Esophagus muscularis mucosa (tissue), 4 donors: ENCODE data around the gene DSCAM. TPM values are rescaled to one million over a fixed set of nuclear protein-coding genes. Genes with fewer than 3 reads are reported as not detected.

Experiments
- DNase-seq: peaks from one replicate; pipeline ENCODE4 v3.0.0-alpha.2; 2017; ENCODE audit errors: extremely low spot score
- H3K27ac ChIP-seq, 4 donors: fragments of 200-600 bp; sonication (generic); replicated peaks in 1 of 4; 1 replicate in 3 of 4; 2 replicates in 1 of 4; pipeline ENCODE4 v1.5.1; 2016 to 2019; ENCODE audit warnings: mild to moderate bottlenecking in 1 of 4
- H3K27me3 ChIP-seq, 4 donors: fragments of 200-600 bp; sonication (generic); one replicate each; pipeline versions ENCODE4 v1.5.1 to v1.6.0; 2016 to 2019
- H3K36me3 ChIP-seq, 4 donors: fragments of 200-600 bp; sonication (generic); one replicate each; pipeline ENCODE4 v1.5.1; 2016 to 2019
- H3K4me1 ChIP-seq, 4 donors: fragments of 200-600 bp; sonication (generic); one replicate each; pipeline ENCODE4 v1.5.1; 2016 to 2019
- H3K4me3 ChIP-seq, 4 donors: fragments of 200-600 bp; sonication (generic); 1 replicate in 2 of 4; 2 replicates in 2 of 4; pipeline ENCODE4 v1.5.1; 2016 to 2019; ENCODE audit warnings: mild to moderate bottlenecking in 4 of 4, moderate library complexity in 1 of 4
- H3K9me3 ChIP-seq, 4 donors: fragments of 200-600 bp; sonication (generic); 1 replicate in 3 of 4; 2 replicates in 1 of 4; pipeline ENCODE4 v1.5.1; 2016 to 2019
- EP300 ChIP-seq: sonication (generic); formaldehyde crosslinking; IDR thresholded peaks from one replicate; pipeline ENCODE4 v1.6.1; 2017; ENCODE audit warnings: antibody characterized with exemption
- POLR2A ChIP-seq: fragments of 450-650 bp; IDR thresholded peaks from one replicate; pipeline ENCODE4 v1.6.1; 2017; ENCODE audit warnings: antibody characterized with exemption, moderate library complexity, mild to moderate bottlenecking, low read depth
- POLR2AphosphoS5 ChIP-seq, 2 donors: sonication (generic); formaldehyde crosslinking; IDR thresholded peaks; one replicate each; pipeline ENCODE4 v1.6.1; 2017; ENCODE audit warnings: antibody characterized with exemption in 2 of 2
- WGBS: methylation state at CpG from one replicate; pipeline ENCODE4 v1.1.5; 2018; 5-methylcytosine and 5-hydroxymethylcytosine counted together
- intact Hi-C: fragments of 100-400 bp; cut with DNase I; formaldehyde crosslinking; loops from one replicate; pipeline ENCODE4 v1.15.1; 2023
- total RNA-seq, 4 donors: library from RNA; depleted of rRNA; stranded (reverse); fragments of >200 nt; gene quantifications; one replicate each; pipeline versions ENCODE4 v1.1.0 to v1.2.1, GENCODE V29; 2016
- TF ChIP-seq, protein P1 (sequence below), 3 experiments: fragments of 200-600 bp in 2 of 3; fragments of 450-650 bp in 1 of 3; sonication (generic) in 2 of 3; IDR thresholded peaks; one replicate each; pipeline ENCODE4 v1.5.1; 2017 to 2019; ENCODE audit warnings: antibody characterized with exemption in 3 of 3, mild to moderate bottlenecking in 2 of 3, moderate library complexity in 1 of 3

Gene DSCAM
- total RNA-seq, 4 donors from 2014 or later: 0.06 to 0.42 (median 0.17) TPM; not detected in 1

DNA sequence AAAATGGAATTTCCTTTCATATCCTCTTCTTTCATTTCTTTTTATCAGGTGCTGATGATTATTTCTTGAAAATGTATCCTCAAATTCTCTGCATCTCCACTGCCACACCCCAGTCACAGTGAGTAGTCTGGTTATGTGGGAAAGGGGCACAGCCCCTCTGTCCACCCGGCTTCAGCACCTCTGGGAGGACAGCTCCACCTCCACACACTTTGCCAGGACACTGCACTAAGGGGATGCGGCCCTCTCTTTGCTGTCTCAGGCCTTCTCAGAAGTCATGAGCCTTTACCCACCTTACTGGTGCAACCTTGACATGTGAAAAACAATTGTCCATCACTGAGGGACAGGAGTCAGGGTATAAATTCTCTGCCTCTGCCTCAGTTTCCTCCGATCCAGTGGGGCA is 546.7 kb downstream of the DSCAM start:
- Histone ChIP-seq H3K27ac (no peak overlapping the region), H3K36me3 (no peaks in the 10 kb centered on the region), H3K4me3 (no peak overlapping the region), H3K27me3 (no peaks in the 10 kb centered on the region), H3K9me3 (no peaks in the 10 kb centered on the region), H3K4me1 (no peaks in the 10 kb centered on the region)
- WGBS: 52% methylated on average over 3 of the region's 3 CpGs
- TF ChIP-seq EP300 (no peak), POLR2A (no peak), POLR2AphosphoS5 (IDR thresholded peaks at IDR 0.05) (no peak)
- TF ChIP-seq, protein P1, sequence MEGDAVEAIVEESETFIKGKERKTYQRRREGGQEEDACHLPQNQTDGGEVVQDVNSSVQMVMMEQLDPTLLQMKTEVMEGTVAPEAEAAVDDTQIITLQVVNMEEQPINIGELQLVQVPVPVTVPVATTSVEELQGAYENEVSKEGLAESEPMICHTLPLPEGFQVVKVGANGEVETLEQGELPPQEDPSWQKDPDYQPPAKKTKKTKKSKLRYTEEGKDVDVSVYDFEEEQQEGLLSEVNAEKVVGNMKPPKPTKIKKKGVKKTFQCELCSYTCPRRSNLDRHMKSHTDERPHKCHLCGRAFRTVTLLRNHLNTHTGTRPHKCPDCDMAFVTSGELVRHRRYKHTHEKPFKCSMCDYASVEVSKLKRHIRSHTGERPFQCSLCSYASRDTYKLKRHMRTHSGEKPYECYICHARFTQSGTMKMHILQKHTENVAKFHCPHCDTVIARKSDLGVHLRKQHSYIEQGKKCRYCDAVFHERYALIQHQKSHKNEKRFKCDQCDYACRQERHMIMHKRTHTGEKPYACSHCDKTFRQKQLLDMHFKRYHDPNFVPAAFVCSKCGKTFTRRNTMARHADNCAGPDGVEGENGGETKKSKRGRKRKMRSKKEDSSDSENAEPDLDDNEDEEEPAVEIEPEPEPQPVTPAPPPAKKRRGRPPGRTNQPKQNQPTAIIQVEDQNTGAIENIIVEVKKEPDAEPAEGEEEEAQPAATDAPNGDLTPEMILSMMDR (IDR thresholded peaks at IDR 0.05): no peak
- intact Hi-C loops: no loop called here
- DNase-seq: no peak

DNA sequence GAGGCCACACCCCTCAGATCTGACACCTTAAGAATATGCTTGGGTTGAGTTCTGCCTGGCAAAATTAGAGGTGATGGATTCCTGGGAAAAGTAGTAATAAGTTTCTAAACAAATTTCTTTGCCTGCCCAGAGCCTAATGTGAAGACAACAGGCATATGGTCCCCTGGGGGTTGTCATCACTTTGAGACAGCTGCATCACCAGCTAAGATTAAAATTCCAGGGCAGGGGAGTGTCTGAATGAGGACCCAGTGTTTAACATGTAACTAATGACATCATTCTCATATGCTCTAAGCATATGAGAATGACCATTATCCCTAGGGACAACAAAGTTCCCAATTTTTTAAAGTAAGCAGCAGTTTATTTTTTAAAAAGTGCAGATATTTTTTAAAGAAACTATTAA is 547.5 kb downstream of the DSCAM start:
- TF ChIP-seq, protein P1 (IDR thresholded peaks at IDR 0.05): no peak
- TF ChIP-seq POLR2A (no peak), POLR2AphosphoS5 (IDR thresholded peaks at IDR 0.05) (no peak), EP300 (no peak)
- H3K9me3 ChIP-seq: no peaks in the 10 kb centered on the region
- H3K4me3 ChIP-seq: no peak overlapping the region
- H3K4me1 ChIP-seq: no peaks in the 10 kb centered on the region
- intact Hi-C loops: no loop called here
- no peaks in the 10 kb centered on the region for H3K27me3 ChIP-seq
- no peak overlapping the region for H3K27ac ChIP-seq
- no peaks in the 10 kb centered on the region for H3K36me3 ChIP-seq
- DNase-seq: no peak

DNA sequence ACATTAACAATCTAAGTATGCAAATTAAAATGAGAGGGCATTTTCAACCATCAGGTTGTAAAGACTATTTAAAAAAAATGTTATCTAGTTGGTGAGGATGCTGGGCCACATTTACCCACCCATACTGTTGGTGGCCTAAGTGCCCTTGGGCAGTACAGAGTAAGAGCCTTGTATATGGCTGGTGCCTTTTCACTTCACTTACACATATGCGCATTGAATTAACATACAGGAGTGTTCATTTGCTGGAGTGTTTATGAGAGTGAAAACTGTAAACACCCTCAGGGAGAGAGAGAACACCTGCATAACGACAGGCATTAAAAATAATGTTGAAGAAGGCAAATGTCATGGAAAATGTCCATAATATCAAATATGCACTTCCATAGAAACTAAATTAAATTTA is 552.6 kb downstream of the DSCAM start:
- Histone ChIP-seq H3K36me3 (no peaks in the 10 kb centered on the region), H3K27me3 (no peaks in the 10 kb centered on the region), H3K4me3 (no peak overlapping the region), H3K9me3 (no peaks in the 10 kb centered on the region), H3K27ac (no peak overlapping the region), H3K4me1 (no peaks in the 10 kb centered on the region)
- intact Hi-C loops: no loop called here
- no peak for DNase-seq
- WGBS: 70% methylated on average over 2 of the region's 2 CpGs
- no peak for TF ChIP-seq POLR2AphosphoS5 (IDR thresholded peaks at IDR 0.05)
- TF ChIP-seq, protein P1 (IDR thresholded peaks at IDR 0.05): no peak
- no peak for TF ChIP-seq EP300
- TF ChIP-seq POLR2A: no peak

DNA sequence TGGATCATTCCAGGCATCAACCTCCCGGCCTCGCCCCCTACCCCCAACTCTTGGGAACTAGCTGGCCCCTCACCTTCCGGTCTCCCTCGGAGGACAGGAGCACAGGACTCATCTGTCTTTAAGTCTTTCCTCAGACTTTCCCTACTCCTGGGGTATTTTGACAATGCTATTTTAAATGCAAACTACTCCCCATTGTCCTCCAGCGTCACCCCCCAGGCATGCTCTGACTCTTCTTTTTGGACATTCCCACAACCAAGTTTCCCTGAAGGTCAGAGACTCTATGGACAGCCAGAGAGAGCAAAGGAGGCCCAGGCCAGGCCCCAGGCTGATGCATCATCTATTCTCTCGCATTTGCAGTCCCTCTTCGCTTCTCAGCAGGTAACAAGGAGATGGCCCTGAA is 555.4 kb downstream of the DSCAM start:
- TF ChIP-seq, protein P1 (IDR thresholded peaks at IDR 0.05): no peak
- no peak for TF ChIP-seq EP300
- WGBS: 90% methylated on average over 7 of the region's 7 CpGs
- Histone ChIP-seq H3K27me3 (no peaks in the 10 kb centered on the region), H3K4me1 (no peaks in the 10 kb centered on the region), H3K9me3 (no peaks in the 10 kb centered on the region), H3K4me3 (no peak overlapping the region), H3K36me3 (no peaks in the 10 kb centered on the region), H3K27ac (no peak overlapping the region)
- DNase-seq: no peak
- intact Hi-C loops: no loop called here

DNA sequence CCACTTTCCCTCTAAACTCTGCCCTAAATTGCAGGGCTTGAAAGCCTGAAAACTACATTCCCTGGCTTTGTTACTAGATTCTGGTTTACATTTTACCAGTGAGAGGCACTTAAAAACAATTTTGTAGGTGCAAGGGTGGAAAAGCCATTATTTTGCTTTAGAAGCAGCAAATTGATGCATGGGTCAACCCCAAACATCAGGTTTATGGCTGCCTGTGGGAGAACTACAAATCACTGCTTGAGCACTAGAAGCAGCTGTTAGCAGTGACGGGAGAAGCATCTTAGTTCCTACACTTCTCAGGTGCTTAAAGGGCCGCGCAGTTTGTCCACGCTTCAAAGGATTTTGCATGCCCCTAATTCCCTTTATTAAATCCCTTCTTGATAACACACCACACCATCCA is 562.5 kb downstream of the DSCAM start:
- Histone ChIP-seq H3K36me3 (no peaks in the 10 kb centered on the region), H3K27me3 (no peaks in the 10 kb centered on the region), H3K4me3 (no peak overlapping the region), H3K9me3 (no peaks in the 10 kb centered on the region), H3K27ac (no peak overlapping the region), H3K4me1 (no peaks in the 10 kb centered on the region)
- 87% methylated on average over 4 of the region's 4 CpGs for WGBS
- DNase-seq: no peak
- intact Hi-C loops: no loop called here
- TF ChIP-seq POLR2A (no peak), POLR2AphosphoS5 (IDR thresholded peaks at IDR 0.05) (no peak), EP300 (no peak)
- TF ChIP-seq, protein P1 (IDR thresholded peaks at IDR 0.05): no peak
